ENCODE measurements around the gene TPRKB.
"Not testable (repeated sequence)": the region's sequence is repeated elsewhere in the genome, so short reads cannot be mapped to it uniquely, and the experiment has no call there.

The TPRKB gene

GRCh38 chr2:73698101-73698500 is 39.0 kb downstream of the TPRKB start:
- no peak for FAIRE-seq

DNA sequence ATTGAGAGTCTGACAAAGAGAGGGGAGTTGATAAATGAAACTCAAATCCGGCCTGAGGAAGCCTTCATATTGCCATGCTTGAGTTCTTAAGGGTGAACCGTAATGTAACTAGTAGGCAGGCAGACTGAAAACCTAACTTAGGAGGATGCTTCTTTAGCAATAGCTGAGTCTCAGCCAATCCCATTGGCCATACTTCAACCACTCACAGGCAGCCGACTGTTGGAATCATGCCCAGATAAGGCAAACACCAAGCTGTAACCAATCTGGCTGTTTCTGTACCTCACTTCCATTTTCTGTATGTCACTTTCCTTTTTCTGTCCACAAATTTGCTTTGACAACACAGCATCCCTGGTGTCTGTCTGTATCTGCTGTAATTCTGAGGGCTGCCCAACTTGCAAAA is 39.5 kb downstream of the TPRKB start:
- FAIRE-seq, result no peak

DNA sequence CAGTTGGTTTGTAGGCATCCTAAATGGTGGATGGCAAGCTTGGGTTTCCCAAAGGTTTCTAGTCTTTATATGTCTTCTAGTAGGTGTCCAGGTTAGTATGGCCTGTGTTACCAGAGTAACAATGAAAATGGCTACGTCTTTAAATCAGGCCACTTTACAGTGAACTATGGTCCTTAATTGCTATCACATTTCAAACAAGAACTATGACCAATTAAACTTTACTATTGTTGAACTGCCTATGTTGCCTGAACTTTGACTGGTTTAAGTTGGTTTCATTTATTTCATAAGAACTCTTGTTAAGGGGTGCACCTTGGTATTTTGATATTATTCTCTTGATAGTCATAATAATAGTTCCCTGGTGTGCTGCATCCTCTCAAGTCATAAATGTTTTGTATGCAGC is 40.2 kb downstream of the TPRKB start:
- FAIRE-seq, result not testable (repeated sequence)

GRCh38 chr2:73696521-73696920 is 40.6 kb downstream of the TPRKB start:
- not testable (repeated sequence) for FAIRE-seq

DNA sequence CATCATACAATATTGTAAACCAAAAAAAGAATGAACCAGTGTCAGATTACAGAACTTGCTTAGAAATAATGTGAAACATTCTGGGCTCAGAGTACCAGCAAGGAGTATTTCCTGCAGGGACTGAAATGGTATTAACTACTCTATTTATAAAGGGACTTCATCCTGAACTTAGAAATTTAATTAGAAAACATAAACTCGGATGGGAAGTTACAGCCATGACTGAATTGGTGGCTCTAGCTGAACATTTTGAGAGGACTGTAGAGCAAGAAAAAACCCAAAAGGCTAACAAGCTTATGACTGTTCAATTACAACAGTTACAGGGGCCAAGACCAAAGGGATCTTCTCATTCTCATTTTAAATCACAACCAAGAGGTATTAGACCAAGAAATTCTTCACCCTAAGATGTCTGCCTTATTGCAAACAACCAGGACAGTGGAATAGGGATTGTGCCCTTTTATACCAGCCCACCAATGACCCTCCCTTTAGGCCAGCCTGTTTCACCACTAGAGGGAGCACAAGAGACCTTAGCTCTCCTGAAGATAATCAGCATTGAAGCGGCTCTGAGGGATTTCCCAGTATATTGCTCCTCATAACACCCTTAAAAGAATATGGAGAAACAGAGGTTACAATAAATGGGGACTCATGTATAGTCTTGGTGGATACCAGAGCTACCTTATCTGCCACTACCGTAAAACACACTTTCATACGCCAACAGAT is 46.6 kb downstream of the TPRKB start:
- FAIRE-seq, result not testable (repeated sequence)

DNA sequence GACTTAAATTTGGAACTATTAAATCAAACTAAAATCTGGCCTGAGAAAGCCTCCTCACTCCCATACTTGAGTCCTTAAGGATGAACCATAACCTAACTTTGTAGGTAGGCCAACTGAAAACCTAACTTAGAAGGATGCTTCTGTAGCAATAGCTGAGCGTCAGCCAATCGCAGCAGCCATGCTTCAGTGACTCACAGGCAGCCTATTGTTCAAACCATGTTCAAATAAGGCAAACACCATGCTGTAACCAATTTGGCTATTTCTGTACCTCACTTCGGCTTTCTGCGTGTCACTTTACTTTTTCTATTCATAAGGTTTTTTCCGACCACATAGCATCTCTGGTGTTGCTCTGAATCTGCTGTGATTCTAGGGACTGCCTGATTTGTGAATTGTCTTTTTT is 48.7 kb downstream of the TPRKB start:
- FAIRE-seq, result not testable (repeated sequence)

GRCh38 chr2:73685764-73686438 is 51.2 kb downstream of the TPRKB start:
- FAIRE-seq, result no peak

DNA sequence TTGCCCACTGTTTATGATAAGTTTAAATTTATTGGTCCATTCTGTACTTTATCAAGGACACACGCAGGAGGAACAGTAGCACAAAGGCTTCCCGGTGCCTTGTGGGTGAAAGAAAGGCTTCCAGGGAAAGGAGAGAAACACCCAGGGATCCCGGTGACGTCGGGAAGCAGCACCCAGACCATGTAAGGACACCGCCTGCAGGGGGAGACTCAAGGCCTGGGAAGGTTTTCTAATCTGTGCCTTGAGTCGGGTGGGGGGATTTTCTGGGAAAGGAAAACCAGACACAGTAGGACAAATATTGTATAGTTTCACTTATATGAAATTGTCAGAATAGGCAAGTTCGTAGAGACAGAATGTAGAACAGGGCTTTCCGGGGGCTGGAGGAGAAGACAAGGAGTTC is 52.2 kb downstream of the TPRKB start:
- not testable (repeated sequence) for FAIRE-seq

- FAIRE-seq, result not testable (repeated sequence)
These were observed 52.8 kb downstream of the TPRKB start for GRCh38 chr2:73684325-73684724.

- not testable (repeated sequence) for FAIRE-seq
These were observed 57.1 kb downstream of the TPRKB start for GRCh38 chr2:73679951-73680571.
